Tibial nerve (tissue), 4 donors: ENCODE measurements around the gene YWHAG. TPM values are rescaled to one million over a fixed set of nuclear protein-coding genes. Genes with fewer than 3 reads are reported as not detected.

Experiments used
- DNase-seq, 2 donors: peaks; one replicate each; pipeline ENCODE4 v3.0.0-alpha.2; 2019; ENCODE audit warnings: low spot score in 2 of 2
- H3K27ac ChIP-seq, 4 donors: fragments of 200-600 bp; sonication (generic) in 3 of 4; one replicate each; pipeline ENCODE4 v1.5.1; 2017 to 2019; ENCODE audit warnings: mild to moderate bottlenecking in 1 of 4
- H3K27me3 ChIP-seq, 2 donors: fragments of 200-600 bp; sonication (generic) in 1 of 2; one replicate each; pipeline versions ENCODE4 v1.5.1 to v1.6.0; 2017 to 2019
- H3K36me3 ChIP-seq, 3 donors: fragments of 200-600 bp; sonication (generic); one replicate each; pipeline ENCODE4 v1.5.1; 2018 to 2019
- H3K4me1 ChIP-seq, 4 donors: fragments of 200-600 bp; sonication (generic) in 3 of 4; one replicate each; pipeline ENCODE4 v1.5.1; 2017 to 2019
- H3K4me3 ChIP-seq, 4 donors: fragments of 200-600 bp; sonication (generic) in 3 of 4; one replicate each; pipeline ENCODE4 v1.5.1; 2017 to 2019; ENCODE audit warnings: mild to moderate bottlenecking in 1 of 4, moderate library complexity in 1 of 4
- H3K9me3 ChIP-seq, 4 donors: fragments of 200-600 bp; sonication (generic) in 3 of 4; one replicate each; pipeline ENCODE4 v1.5.1; 2017 to 2019
- CTCF ChIP-seq, 5 experiments: fragments of 200-600 bp in 3 of 5; fragments of 450-650 bp in 2 of 5; sonication (generic) in 3 of 5; IDR thresholded peaks; one replicate each; pipeline ENCODE4 v1.5.1; 2016 to 2019; ENCODE audit warnings: antibody characterized with exemption in 5 of 5, mild to moderate bottlenecking in 3 of 5, moderate library complexity in 2 of 5
- EP300 ChIP-seq, 2 donors: sonication (generic); formaldehyde crosslinking; IDR thresholded peaks; one replicate each; pipeline ENCODE4 v1.6.1; 2017; ENCODE audit warnings: antibody characterized with exemption in 2 of 2, mild to moderate bottlenecking in 1 of 2
- POLR2A ChIP-seq, 2 donors: fragments of 450-650 bp; IDR thresholded peaks; one replicate each; pipeline ENCODE4 v1.6.1; 2017; ENCODE audit warnings: antibody characterized with exemption in 2 of 2, mild to moderate bottlenecking in 2 of 2, moderate library complexity in 2 of 2
- WGBS, 2 donors: methylation state at CpG; one replicate each; pipeline ENCODE4 v1.1.5; 2018; 5-methylcytosine and 5-hydroxymethylcytosine counted together
- total RNA-seq, 4 donors: library from RNA; depleted of rRNA; stranded (reverse); fragments of >200 nt; gene quantifications; one replicate each; pipeline ENCODE4 v1.1.0, GENCODE V29; 2016

The YWHAG gene
- total RNA-seq, 4 donors from 2014 or later: 54.9 to 96.6 (median 81.7) TPM

- H3K4me1 ChIP-seq: peaks cover 0 to 11% (median 0%) of the 10 kb centered on the region in 4 donors
- no peaks in the 10 kb centered on the region for H3K36me3 ChIP-seq
- no peak overlapping the region for H3K4me3 ChIP-seq
- H3K27ac ChIP-seq: no peak overlapping the region
- no peaks in the 10 kb centered on the region for H3K9me3 ChIP-seq
- DNase-seq: no peak
- H3K27me3 ChIP-seq: no peaks in the 10 kb centered on the region
- WGBS, 2 donors: 84 to 87% methylated on average over 11 of the region's 11 CpGs
- no peak for TF ChIP-seq EP300 (IDR thresholded peaks at IDR 0.05)
- TF ChIP-seq CTCF (IDR thresholded peaks at IDR 0.05): no peak
- no peak for TF ChIP-seq POLR2A (IDR thresholded peaks at IDR 0.05)
Measured at GRCh38 chr7:76386691-76387260, 28.0 kb upstream of the YWHAG start.

- no peaks in the 10 kb centered on the region for H3K36me3 ChIP-seq
- H3K27ac ChIP-seq: no peak overlapping the region
- WGBS, 2 donors: 63 to 65% methylated on average over 13 of the region's 13 CpGs
- H3K4me3 ChIP-seq: no peak overlapping the region
- no peaks in the 10 kb centered on the region for H3K27me3 ChIP-seq
- no peaks in the 10 kb centered on the region for H3K9me3 ChIP-seq
- H3K4me1 ChIP-seq: peaks cover 0 to 25% (median 18%) of the 10 kb centered on the region in 4 donors
- TF ChIP-seq POLR2A (IDR thresholded peaks at IDR 0.05): no peak
- TF ChIP-seq CTCF (IDR thresholded peaks at IDR 0.05): no peak
- no peak for TF ChIP-seq EP300 (IDR thresholded peaks at IDR 0.05)
- no peak for DNase-seq
Measured at GRCh38 chr7:76383089-76383944, 24.5 kb upstream of the YWHAG start.

GRCh38 chr7:76381814-76382213, 23.0 kb upstream of the YWHAG start:
- DNase-seq: no peak
- H3K4me3 ChIP-seq: no peak overlapping the region
- peaks cover 0 to 31% (median 18%) of the 10 kb centered on the region in 4 donors for H3K4me1 ChIP-seq
- H3K9me3 ChIP-seq: no peaks in the 10 kb centered on the region
- TF ChIP-seq EP300 (IDR thresholded peaks at IDR 0.05): no peak
- no peak for TF ChIP-seq CTCF (IDR thresholded peaks at IDR 0.05)
- TF ChIP-seq POLR2A (IDR thresholded peaks at IDR 0.05): no peak
- no peaks in the 10 kb centered on the region for H3K27me3 ChIP-seq
- WGBS, 2 donors: 97% methylated on average over 7 of the region's 7 CpGs
- no peaks in the 10 kb centered on the region for H3K36me3 ChIP-seq
- no peak overlapping the region for H3K27ac ChIP-seq

- 55 to 59% methylated on average over 7 of the region's 7 CpGs for WGBS, 2 donors
- Histone ChIP-seq H3K36me3 (no peaks in the 10 kb centered on the region), H3K27ac (peak overlapping the region; percentile 66 to 97 (median 90)), H3K9me3 (no peaks in the 10 kb centered on the region), H3K27me3 (no peaks in the 10 kb centered on the region), H3K4me1 (peaks cover 0 to 31% (median 18%) of the 10 kb centered on the region in 4 donors), H3K4me3 (peak overlapping the region; percentile 13 to 51 (median 26))
- no peak for DNase-seq
- no peak for TF ChIP-seq EP300 (IDR thresholded peaks at IDR 0.05)
- no peak for TF ChIP-seq POLR2A (IDR thresholded peaks at IDR 0.05)
- TF ChIP-seq CTCF (IDR thresholded peaks at IDR 0.05): no peak
Measured at GRCh38 chr7:76380623-76380966, 21.8 kb upstream of the YWHAG start.
